NCI-H446 (cell line): ENCODE results near the gene SPECC1.
A peak's percentile ranks its signal among the peaks of the same experiment; 100 is the strongest.
"Not testable (repeated sequence)": the region's sequence is repeated elsewhere in the genome, so short reads cannot be mapped to it uniquely, and the experiment has no call there.

Experiments
- DNase-seq, 2 experiments: peaks; one replicate each; lab custom pipeline; 2025; lab: John Stamatoyannopoulos, UW

SPECC1 gene

GRCh38 chr17:20174588-20175265 lies 165.6 kb downstream of the SPECC1 start:
- no peak for DNase-seq

GRCh38 chr17:20179041-20179440 lies 169.9 kb downstream of the SPECC1 start:
- no peak for DNase-seq

GRCh38 chr17:20180661-20181060 lies 171.5 kb downstream of the SPECC1 start:
- DNase-seq = no peak

- no peak for DNase-seq
Measured at GRCh38 chr17:20184181-20184580, 175.0 kb downstream of the SPECC1 start.

- no peak for DNase-seq
Measured at GRCh38 chr17:20184977-20185619, 175.9 kb downstream of the SPECC1 start.

- DNase-seq = no peak
Measured at GRCh38 chr17:20187049-20187448, 177.9 kb downstream of the SPECC1 start.

- peak; percentile 24 to 76 for DNase-seq
Measured at GRCh38 chr17:20189302-20189701, 180.1 kb downstream of the SPECC1 start.

- no peak for DNase-seq
Measured at GRCh38 chr17:20189979-20190378, 180.8 kb downstream of the SPECC1 start.

- peak in 1 of 2 experiments; percentile 15 for DNase-seq
Measured at GRCh38 chr17:20190605-20191004, 181.4 kb downstream of the SPECC1 start.

- DNase-seq = peak; percentile 53 to 85
Measured at GRCh38 chr17:20191056-20191455, 181.9 kb downstream of the SPECC1 start.

GRCh38 chr17:20196286-20196685 lies 187.1 kb downstream of the SPECC1 start:
- DNase-seq = not testable (repeated sequence)

GRCh38 chr17:20197272-20197926 lies 188.2 kb downstream of the SPECC1 start:
- no peak for DNase-seq

GRCh38 chr17:20200016-20200795 lies 191.0 kb downstream of the SPECC1 start:
- no peak for DNase-seq

- no peak for DNase-seq
Measured at GRCh38 chr17:20200865-20201458, 191.8 kb downstream of the SPECC1 start.

GRCh38 chr17:20202141-20202621 lies 193.0 kb downstream of the SPECC1 start:
- DNase-seq = peak in 1 of 2 experiments; percentile 20

GRCh38 chr17:20203018-20203417 lies 193.9 kb downstream of the SPECC1 start:
- no peak for DNase-seq

GRCh38 chr17:20203761-20204263 lies 194.7 kb downstream of the SPECC1 start:
- no peak for DNase-seq

- no peak for DNase-seq
Measured at GRCh38 chr17:20205609-20206008, 196.4 kb downstream of the SPECC1 start.

- peak; percentile 50 to 80 for DNase-seq
Measured at GRCh38 chr17:20206068-20206467, 196.9 kb downstream of the SPECC1 start.

- peak in 1 of 2 experiments; percentile 47 for DNase-seq
Measured at GRCh38 chr17:20206591-20206990, 197.4 kb downstream of the SPECC1 start.

- DNase-seq = no peak
Measured at GRCh38 chr17:20207262-20207985, 198.3 kb downstream of the SPECC1 start.
